ENCODE measurements around the gene LYRM2.

LYRM2 gene

DNA sequence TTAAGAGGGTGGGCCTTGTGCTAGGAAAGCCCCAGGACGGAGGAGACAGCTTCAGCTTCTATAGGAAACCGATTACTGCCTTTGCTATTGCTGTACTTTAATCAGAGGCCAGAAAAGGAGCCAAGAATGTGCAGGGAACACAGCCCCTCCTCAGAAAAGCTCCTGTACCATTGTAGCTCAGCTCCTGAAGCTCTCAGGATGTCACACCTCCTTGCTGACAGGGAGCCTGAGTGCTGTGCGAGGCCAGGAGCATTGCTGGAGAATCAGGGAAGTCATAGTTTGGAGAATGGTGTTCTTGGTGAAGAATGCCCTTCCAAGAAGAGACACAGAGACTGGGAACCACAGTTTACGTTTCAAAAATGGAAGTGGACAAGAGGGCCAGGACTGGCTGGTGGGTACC is 46.8 kb downstream of the LYRM2 start:
- no peak for DNase-seq (ENCODE audit: low spot score)

DNA sequence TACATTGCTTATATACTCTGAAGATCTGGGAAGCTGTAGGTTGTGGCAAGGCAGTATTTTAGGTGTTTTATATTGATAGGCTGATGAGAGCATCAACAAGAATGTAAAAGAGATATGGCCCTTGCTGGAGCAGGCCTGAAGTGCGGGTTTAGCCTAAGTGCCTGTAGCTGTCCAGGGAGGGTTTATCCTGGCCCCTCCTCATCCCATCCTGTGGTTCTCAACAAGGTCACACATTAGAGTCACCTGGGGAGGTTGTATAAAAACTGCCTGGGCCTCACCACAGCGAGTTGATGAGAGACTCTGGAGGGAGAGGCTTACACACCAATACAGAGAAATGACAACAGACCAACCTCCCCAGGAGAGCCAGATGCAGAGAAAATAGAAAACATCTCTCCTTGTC is 48.4 kb downstream of the LYRM2 start:
- DNase-seq (ENCODE audit: low spot score): no peak

DNA sequence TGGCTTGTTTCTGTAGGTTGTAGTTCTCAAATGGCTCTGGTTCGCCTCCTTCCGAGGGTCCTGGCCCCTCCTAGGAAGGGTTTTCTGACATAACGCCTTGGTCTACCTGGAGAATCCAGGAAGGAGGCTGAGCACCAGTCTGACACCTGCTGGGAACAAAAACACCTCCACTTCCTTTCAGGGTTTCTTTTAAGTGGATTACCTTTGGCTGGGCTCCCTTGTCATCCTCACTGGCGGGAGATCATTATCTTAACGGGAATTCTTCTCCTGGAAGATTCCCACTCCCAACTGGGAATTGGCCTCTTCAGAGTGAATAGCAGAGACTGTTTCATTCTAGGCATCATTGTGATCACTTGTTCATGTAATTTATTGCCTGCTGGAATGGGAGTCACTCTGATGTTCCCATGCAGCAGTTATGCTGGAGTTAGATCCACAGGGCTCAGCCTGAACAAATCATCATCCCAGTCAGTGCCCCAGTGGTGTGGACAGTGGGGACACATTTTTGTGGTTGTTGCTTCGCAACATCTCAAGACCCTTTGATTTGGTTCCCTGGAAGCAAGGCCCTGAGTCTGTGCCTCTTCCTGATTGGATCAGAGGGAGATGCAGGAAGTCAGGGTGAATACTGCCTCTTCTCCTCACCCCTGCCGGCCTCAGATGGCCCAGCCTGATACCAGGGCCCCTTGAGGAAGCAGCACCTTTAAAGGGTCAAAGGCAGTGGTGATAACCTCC is 49.1 kb downstream of the LYRM2 start:
- no peak for DNase-seq (ENCODE audit: low spot score)

DNA sequence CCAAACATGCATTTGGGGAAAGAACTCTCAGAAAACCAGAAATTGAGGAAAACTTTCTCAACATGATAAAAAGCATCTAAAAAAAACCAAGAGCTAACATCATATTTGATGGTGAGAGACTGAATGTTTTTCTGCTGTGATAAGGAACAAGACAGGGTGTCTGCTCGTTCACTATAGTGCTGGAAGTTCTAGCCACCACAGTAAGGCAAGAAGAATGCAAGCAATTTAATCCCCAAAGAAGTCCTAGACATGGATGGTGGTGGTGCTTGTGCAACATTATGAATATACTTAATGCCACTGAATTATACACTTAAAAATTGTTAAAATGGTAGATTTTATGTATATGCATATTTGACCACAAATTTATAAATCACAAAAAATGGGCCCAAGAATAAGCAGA is 53.4 kb downstream of the LYRM2 start:
- no peak for DNase-seq (ENCODE audit: low spot score)

DNA sequence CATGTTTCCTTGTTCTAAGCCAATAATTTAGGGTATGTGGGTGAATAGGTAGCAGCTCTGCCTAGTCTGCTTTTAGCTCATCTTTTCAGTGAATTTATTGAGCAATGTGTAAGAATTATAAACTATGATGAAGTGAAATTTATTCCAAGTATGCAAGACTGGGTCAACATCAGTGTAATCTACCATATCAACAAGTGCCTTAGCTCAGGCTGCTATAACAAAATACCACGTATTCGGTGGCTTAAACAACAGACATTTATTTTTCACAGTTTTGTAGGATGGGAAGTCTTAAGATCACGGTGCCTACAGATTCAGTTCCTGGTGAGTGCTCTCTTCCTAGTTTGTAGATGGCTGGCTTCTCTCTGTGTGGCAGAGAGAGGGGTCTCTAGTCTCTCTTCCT is 54.0 kb downstream of the LYRM2 start:
- DNase-seq (ENCODE audit: low spot score): no peak

DNA sequence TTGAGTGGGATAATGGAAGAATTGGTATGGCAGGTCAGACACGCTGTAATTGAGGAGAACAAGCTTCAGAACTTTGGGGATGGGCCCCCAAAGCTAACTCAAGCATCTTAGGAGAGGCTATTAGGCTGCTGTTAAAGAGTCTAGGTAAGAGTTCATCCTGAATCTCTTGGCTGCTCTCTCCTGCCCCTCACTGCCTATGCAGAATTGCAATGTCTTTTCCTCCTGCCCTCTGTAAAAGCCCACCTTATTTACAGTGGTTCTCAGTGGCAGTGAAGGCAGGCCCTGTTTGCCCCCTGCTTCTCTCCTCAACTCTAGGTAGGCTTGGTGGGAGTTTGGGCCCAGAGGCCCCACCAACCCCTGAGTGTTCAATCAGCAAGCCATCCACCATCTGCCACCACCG is 55.0 kb downstream of the LYRM2 start:
- DNase-seq (ENCODE audit: low spot score): no peak

DNA sequence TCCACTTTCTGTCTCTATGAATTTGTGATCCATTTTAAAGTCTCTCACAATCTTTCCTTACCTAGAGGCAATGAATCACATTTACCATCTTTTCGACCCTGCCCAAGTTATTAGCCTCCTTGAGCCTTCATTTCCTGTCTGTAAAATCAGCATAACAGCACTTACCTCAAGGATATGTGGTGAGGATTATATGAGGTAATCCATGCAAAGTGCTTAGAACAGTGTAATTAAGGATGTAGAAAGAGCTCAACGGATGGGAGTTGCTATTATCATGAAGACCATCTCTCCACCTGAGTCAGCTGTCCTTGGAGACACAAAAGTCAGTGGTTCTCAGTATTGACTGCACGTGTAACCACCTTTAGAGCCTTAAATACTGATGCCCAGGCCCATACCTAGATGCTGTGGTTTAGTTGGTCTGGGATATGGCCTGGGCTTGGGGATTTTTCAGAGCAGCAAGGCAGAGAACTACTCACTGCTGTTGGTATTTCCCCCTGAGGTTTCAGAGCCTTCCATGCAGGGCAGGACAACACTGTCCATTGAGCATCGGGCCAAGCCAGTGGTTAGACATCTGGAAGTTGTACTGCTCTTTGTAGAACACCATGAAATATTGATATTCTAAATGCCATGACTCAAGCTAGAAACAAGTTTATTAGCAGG is 55.8 kb downstream of the LYRM2 start:
- no peak for DNase-seq (ENCODE audit: low spot score)

DNA sequence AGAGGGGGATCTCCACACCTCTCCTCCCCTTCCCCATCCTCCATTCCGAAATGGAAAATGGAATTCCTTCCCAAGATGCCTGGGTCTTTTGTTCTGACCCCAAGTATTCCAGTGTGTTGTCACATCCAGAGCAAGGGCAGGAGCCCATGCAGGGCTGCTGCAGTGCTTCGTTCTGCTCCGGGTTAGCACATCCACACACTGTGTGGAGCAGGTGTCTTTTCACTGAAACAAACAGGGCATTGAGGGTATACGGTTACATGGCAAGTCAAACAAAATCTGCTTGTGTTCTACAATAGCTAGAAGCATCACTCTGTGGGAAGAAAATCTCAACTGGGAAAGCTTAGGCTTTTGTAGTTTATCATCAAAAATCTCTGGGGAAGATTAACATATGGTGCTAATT is 56.9 kb downstream of the LYRM2 start:
- no peak for DNase-seq (ENCODE audit: low spot score)

DNA sequence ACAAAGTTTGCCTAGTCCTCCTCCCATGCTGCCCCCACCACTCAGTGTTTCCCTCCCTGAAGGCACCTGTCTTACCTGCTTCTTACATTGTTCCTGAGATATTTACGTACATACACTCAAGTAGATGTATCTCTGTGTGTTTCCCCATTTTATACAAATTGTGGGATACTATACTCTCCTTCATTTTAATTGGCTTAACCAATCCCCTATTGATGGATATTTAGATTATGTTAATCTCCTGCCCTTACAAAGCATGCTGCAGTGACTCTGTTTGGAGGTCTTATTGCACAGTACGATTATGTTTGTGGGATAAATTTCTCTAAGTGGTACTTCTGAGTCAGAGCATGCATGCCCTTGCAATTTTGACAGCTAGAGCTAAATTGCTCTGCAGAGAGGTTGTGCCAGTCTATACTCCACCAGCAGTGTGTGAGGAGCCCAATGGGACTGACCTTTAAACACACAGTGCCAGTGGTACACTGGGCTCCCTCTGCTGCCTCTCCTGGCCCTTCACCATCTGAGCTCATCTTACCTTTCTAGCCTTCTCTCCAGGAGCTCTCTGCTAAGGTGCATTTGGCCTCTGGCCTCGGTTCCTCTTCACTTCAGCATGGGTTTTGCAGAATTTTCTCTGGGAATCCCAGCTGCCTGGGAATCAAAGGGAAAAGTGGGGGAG is 57.4 kb downstream of the LYRM2 start:
- no peak for DNase-seq (ENCODE audit: low spot score)

DNA sequence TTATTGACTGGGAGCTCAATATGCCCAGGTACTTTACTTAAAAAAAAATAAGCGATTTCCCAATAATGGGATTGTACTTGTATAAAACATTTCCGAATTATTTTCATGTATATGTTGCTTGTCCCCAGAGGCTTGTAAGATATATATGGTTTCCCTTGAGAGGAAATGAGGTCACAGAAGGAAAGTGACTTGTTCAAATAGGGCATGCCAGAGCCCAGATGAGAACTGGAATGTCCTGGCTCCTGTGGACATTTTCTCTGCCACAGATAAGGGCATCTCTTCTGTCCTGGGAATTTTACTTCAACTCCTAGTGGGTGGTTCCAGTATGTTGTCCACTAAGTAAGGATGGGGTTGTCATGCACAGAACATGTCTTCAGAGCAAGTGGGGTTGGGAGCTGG is 63.0 kb downstream of the LYRM2 start:
- DNase-seq (ENCODE audit: low spot score): no peak

DNA sequence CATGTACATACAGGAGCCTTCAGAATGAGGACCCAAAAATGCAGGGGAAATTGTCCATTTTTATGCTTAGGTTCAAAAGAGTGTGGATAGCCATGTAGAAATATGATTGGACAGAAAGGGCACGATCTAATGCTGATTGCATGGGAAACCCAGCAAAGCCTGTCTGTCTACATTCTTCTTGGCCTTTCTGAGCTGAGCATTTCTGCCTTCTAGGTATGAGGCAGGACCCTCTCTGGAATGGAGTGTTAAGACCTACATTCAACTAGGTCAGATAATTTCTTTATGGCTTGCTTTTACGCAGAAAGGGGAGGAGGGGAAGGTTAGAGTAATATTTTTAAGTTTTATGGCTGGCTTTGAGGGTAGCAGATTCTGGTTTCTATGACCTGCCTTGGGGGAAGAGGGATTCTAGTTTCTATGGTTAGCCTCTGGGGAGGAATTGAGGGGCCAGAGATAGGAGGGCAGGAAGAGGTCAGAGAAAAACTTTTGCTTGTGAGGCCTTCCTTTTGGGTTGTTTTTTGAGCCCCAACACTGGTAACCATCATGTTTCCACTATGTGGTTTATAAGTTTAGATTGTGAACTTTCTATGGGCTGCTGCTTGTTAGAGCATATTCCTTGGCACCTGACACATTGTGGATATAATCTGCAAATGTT is 63.5 kb downstream of the LYRM2 start:
- DNase-seq (ENCODE audit: low spot score): no peak

DNA sequence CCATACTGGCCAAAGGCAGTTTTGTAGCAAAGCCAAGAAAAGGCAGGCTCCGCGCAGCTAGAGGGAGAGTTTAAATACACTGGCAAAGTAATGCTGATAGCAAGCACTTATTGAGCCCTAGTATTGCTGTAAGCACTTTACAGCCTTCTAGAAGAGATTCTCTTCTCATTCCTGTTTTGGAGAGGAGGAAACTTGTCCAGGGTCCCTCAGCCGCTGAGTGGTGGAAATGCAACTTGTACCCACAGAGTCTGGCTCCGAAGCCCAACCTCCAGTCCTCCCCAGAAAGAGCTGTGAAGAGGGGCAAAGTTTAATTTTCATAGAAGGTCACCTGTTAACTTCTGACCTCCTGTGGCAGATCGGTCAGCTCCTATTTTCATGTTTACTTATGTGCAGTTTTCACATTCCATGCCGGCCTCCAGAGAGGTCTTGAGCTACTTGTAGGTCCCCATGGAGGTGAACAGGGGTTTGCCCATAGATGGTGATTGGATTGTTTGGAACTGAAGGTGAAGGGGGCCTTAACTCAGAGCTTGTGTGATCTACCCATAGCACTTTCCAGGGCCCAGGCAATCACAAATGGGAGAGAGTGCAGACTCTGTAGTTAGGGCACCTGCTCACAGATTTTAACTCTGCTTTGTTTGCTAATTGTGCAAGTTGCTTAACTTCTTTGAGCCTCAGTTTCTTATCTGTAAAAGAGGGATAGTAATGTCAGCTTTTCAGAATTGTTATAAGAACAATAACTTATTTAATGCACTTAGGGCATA is 70.7 kb downstream of the LYRM2 start:
- DNase-seq (ENCODE audit: low spot score): no peak

DNA sequence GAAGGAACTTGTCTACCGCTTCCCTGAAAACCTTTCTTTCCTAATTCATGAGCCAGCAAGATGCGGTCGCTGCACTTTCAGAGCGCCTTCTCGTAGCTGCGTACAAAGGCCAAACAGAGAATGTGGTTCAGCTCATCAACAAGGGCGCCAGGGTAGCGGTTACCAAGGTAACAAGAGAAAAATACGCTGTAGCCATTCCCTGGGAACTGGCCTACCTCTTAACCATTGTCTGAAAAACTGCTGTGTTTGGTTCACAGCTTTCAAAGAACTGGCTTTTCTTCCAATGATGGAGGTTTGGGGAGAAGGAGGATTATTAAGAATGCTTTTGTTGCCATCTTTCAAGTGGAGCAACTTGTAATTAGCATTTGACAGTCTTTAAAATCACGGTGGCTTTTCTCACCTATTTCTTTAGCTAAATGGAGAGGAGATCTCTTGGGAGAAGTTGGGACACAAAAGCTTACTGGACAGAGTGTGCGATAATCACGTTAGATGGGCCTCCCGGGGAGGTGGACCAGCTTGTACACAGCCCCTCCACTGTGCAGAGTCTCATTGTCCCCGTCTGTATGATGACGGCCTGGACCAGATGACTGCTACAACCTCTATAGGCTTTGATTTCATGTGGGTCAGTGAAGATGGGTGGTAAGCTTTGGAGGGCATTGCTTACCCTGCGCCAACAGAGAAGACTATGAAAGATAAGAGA is 71.5 kb downstream of the LYRM2 start:
- no peak for DNase-seq (ENCODE audit: low spot score)

DNA sequence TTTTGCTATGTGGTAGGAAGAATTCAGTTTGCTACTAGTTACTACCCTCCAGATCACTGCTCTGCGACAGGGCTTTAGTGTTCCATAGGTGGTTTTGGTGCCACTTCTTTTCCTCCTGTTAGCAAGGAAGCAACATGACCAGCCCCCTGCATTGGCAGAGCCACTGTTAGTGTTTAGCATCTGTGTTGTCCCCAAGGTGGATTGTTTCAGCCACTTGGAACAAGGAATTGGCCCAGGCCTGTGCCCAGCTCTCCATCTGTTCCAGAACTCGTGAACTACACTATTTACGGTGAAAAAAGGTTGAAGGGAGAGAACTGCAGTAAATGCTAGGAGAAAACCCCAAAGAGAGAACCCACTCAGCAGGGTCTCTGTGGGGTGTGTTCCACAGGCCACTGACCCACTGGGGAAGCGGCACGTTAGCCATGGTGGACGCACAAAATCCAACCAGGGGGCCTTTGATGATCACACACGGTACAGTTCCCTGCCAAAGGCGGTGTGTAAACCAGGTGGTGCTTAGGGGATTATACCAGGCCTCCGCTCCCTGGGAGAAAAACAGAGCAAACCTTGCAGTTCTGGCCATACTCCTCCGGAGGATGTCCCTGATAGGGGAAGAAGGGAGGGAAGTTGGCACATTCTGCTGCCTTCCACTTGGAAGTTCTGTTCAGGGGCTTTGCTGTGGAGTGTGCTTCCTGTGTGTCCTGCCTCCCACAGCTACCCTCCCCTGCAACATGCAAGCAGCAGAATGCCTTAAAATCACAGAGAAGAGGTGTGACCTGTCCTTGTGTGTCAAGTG is 72.3 kb downstream of the LYRM2 start:
- no peak for DNase-seq (ENCODE audit: low spot score)

DNA sequence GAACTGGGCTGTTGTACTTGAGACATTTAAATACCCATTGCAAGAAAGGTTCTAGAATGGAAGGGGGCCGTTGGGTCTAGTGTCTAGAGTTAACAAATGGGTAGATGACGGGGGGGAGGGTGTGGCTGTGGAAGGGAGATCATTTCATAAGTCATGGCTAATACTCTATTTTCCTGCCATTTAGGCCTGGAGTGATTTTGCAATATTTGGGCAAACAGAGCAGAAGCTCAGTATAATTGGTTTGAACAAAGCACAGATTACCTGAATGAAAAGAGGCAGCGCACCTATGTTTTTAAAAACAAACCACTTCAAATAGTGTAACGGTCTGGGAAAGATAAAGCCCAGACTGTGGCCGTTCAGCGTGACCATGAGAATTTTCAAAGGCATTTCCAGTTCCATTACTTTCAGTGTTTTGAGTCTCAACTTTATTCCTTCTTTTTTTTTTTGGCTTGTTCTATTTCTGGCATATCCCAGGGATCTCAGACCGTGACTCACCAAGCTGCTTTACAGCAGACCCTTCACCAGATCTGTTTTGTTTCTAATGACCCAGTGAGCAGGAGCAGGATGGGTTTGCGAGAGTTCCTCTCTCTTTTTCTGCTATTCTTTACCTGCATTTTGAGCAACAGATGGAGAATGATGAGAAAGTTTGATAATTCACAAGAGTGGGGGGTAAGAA is 73.7 kb downstream of the LYRM2 start:
- no peak for DNase-seq (ENCODE audit: low spot score)

DNA sequence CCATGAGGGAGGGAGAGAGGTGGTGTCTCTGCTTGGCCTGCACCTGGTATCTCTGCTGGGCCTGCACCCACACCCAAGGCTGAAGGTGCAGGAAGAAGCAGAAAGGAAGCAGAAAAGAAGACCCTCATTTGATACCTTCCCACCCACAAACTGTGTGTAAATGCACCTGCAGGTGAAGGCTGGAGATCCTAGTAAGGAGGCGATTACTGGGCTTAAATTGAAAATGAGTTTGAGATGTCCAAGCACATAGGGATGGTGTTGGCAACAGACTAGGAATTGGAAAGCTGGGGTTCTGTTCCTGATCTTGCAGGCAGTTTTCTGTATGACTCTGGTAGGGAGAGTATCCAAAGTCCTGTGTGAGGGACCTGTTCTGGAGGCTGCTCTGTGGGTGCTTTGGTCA is 74.7 kb downstream of the LYRM2 start:
- no peak for DNase-seq (ENCODE audit: low spot score)

DNA sequence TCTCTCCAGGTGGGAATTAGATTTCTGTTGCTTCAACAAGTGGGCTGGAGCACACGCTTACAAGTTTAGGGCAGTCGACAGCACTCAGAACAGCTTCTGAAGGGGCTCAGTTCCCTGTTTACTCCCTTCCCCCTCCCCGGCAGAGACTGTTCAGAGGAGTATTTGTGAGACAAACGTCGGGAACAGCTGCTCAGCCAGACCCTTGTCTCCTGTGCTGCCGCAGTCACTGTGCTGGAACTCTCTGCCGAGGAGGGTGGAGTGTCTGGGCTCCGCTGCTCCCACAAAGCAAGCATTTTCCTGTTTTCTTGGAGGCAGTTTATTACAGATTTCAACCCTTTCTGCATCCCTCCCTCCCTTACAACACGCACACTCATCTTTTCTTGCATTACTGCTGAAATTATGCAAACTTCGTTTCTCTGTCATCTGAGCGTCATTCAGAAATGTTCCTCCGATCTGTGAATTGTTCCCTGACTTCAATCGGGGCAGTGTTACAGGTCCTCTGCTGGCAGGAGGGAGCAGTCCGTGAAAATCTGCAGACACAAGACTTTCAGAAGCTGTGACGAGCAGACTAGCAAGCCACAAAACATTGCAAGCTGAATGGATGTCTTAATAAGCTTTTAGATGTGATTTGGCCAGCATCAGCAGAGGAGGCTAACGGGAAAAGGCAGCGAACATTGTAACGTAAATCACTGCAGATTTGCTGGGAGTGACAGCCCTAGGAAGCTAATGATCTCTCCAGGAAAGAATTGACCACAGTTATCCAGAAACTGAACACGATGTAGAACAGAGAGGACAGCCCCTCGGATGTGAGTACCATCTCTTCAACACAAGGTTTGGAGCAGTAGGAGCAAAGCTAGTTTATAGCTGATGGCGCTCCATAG is 76.2 kb downstream of the LYRM2 start:
- no peak for DNase-seq (ENCODE audit: low spot score)

DNA sequence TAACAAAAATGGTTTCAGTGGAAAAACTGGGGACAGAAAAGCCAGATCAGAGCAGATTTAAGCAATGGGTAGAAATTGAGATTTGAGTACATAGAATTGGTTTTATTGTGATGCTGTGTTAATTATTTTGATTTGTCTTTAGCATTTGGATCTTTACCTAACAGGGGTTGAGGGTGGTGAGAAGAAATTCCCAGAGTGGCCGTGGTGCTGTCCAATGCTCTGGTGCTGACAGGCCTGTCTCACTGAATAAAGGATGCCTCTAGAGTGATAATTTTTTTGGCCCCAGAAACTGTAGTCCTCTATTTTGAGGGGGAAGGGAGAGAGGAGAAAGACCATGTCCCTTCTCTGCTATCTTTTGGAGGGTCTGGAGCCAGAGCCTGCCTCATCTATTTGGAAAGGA is 79.1 kb downstream of the LYRM2 start:
- DNase-seq (ENCODE audit: low spot score): no peak

DNA sequence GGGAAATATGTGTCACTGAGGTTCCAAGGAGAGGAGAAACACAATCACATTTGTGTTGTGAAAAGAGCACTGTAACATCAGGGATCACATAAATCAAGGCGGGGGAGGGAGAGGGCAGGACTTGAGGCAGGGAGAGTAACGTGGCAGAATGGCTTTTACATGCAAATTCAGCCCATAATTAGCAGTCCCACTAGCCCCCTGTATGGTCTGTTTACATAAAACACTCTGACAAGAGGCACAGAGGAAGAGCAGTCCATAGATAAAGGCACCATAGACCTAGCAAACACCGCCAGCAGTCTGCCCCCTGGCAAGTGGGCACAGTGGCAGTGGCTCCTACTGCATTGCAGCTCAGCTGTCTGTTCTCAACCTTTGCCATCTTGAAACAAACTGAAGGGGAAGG is 82.7 kb downstream of the LYRM2 start:
- DNase-seq (ENCODE audit: low spot score): no peak
